HG03432 (cell line): ENCODE data around the gene ZNF695.
"Not testable (repeated sequence)": the region's sequence is repeated elsewhere in the genome, so short reads cannot be mapped to it uniquely, and the experiment has no call there.

ENCODE experiments used
- ATAC-seq: cut with Tn5 transposase; IDR thresholded peaks from one replicate; pipeline ENCODE4 v1.9.1; 2021; ENCODE audit warnings: mild to moderate bottlenecking, moderate library complexity; ENCODE audit not compliant: unreplicated experiment

The ZNF695 gene

GRCh38 chr1:247007511-247008405 lies at the start of gene ZNF695:
Gene ZNF695, minus strand, starts transcription at chr1:247008057. Its CDS starts 149 bp downstream, at chr1:247007908.
- ATAC-seq, result peak; percentile 99

GRCh38 chr1:247056071-247056470 lies 48.2 kb upstream of the ZNF695 start:
- ATAC-seq, result no peak

GRCh38 chr1:247054992-247055415 lies 47.1 kb upstream of the ZNF695 start:
- ATAC-seq, result no peak

- ATAC-seq, result no peak
These were observed 39.8 kb upstream of the ZNF695 start for GRCh38 chr1:247047702-247048101.

GRCh38 chr1:247047260-247047659 lies 39.4 kb upstream of the ZNF695 start:
- no peak for ATAC-seq

GRCh38 chr1:247043406-247043805 lies 35.5 kb upstream of the ZNF695 start:
- no peak for ATAC-seq

GRCh38 chr1:247037511-247038320 lies 29.9 kb upstream of the ZNF695 start:
- no peak for ATAC-seq

- ATAC-seq, result not testable (repeated sequence)
These were observed 24.4 kb upstream of the ZNF695 start for GRCh38 chr1:247032306-247032705.

GRCh38 chr1:247024658-247025057 lies 16.8 kb upstream of the ZNF695 start:
- not testable (repeated sequence) for ATAC-seq

GRCh38 chr1:247013391-247013790 lies 5.5 kb upstream of the ZNF695 start:
- no peak for ATAC-seq

GRCh38 chr1:247008406-247008799 lies 546 bp upstream of the ZNF695 start:
- no peak for ATAC-seq

- ATAC-seq, result not testable (repeated sequence)
These were observed 3.8 kb downstream of the ZNF695 start for GRCh38 chr1:247004081-247004480.

GRCh38 chr1:246989901-246990300 lies 18.0 kb downstream of the ZNF695 start:
- no peak for ATAC-seq

- no peak for ATAC-seq
These were observed 19.5 kb downstream of the ZNF695 start for GRCh38 chr1:246988316-246988715.

GRCh38 chr1:246987083-246987690 lies 20.7 kb downstream of the ZNF695 start:
- ATAC-seq, result no peak

GRCh38 chr1:246978785-246979184 lies 29.1 kb downstream of the ZNF695 start:
- ATAC-seq, result no peak

GRCh38 chr1:246978281-246978680 lies 29.6 kb downstream of the ZNF695 start:
- ATAC-seq, result no peak

GRCh38 chr1:246971969-246972368 lies 35.9 kb downstream of the ZNF695 start:
- no peak for ATAC-seq

- no peak for ATAC-seq
These were observed 36.7 kb downstream of the ZNF695 start for GRCh38 chr1:246971090-246971721.

GRCh38 chr1:246969621-246970020 lies 38.2 kb downstream of the ZNF695 start:
- no peak for ATAC-seq

GRCh38 chr1:246966502-246966901 lies 41.4 kb downstream of the ZNF695 start:
- no peak for ATAC-seq
